ENCODE measurements around the gene SHKBP1. TPM values are rescaled to one million over a fixed set of nuclear protein-coding genes. Genes with fewer than 3 reads are reported as not detected.
A peak's percentile ranks its signal among the peaks of the same experiment; 100 is the strongest.

SHKBP1 gene
- polyA plus RNA-seq, 3 donors, result 234 to 324 (median 284) TPM

- Histone ChIP-seq H3K27ac (ENCODE audit: low read depth in 1 of 2, low read length in 2 of 2) (no peak overlapping the region), H3K4me2 (replicated peaks; ENCODE audit: extremely low read depth, low read length, poor library complexity, severe bottlenecking) (no peak overlapping the region), H3K36me3 (replicated peaks in 1 of 2; ENCODE audit: control insufficient read depth in 1 of 2, insufficient read depth in 2 of 2, low read length in 2 of 2) (no peaks in the 10 kb centered on the region), H3K27me3 (ENCODE audit: control insufficient read depth in 2 of 2, insufficient read depth in 2 of 2, low read length in 2 of 2) (peaks cover 54 to 90% of the 10 kb centered on the region in 2 donors), H4K20me1 (ENCODE audit: insufficient read depth, low read length) (peaks cover 8% of the 10 kb centered on the region), H3K79me2 (ENCODE audit: insufficient read depth, low read length) (no peaks in the 10 kb centered on the region), H3K9me3 (replicated peaks in 1 of 2; ENCODE audit: control insufficient read depth in 1 of 2, insufficient read depth in 1 of 2, low read length in 2 of 2) (peaks cover 0 to 21% of the 10 kb centered on the region in 2 donors), H3K9ac (ENCODE audit: insufficient read depth, low read length, poor library complexity, severe bottlenecking) (no peak overlapping the region), H2AFZ (ENCODE audit: insufficient read depth, low read depth, low read length, poor library complexity, severe bottlenecking) (no peak overlapping the region), H3K4me3 (replicated peaks in 1 of 3; ENCODE audit: low read depth in 2 of 3, low read length in 3 of 3) (no peak overlapping the region), H3K4me1 (ENCODE audit: control insufficient read depth in 1 of 2, insufficient read depth in 2 of 2, low read length in 2 of 2) (peaks cover 49 to 74% of the 10 kb centered on the region in 2 donors)
- no peak for DNase-seq
- Mint-ChIP-seq H3K27me3 (ENCODE audit: low read depth in 3 of 3) (peaks cover 74 to 98% (median 90%) of the 10 kb centered on the region in 3 donors), H3K9me3 (peaks cover 3 to 40% (median 19%) of the 10 kb centered on the region in 7 donors), H3K4me1 (peaks cover 56% of the 10 kb centered on the region), H3K4me3 (peak overlapping the region in 1 of 2 donors; percentile 93), H3K36me3 (peaks cover 17 to 23% of the 10 kb centered on the region in 2 donors), H3K27ac (peak overlapping the region in 1 of 7 donors; percentile 65)
- WGBS (ENCODE audit: insufficient coverage), result 3% methylated on average over 35 of the region's 43 CpGs
- TF ChIP-seq CTCF (IDR thresholded peaks at IDR 0.05), result no peak
- intact Hi-C loops (cut with micrococcal nuclease), result loop anchor here (2.0 to 10.0 kb wide), 5 partner anchors 33 to 295 kb away; no protein-coding TSS in a partner anchor
Measured at GRCh38 chr19:40599902-40600569, 23.4 kb downstream of the SHKBP1 start.

GRCh38 chr19:40600570-40601133 is 24.0 kb downstream of the SHKBP1 start:
- Histone ChIP-seq H3K4me3 (replicated peaks in 1 of 3; ENCODE audit: low read depth in 2 of 3, low read length in 3 of 3) (no peak overlapping the region), H3K79me2 (ENCODE audit: insufficient read depth, low read length) (no peaks in the 10 kb centered on the region), H2AFZ (ENCODE audit: insufficient read depth, low read depth, low read length, poor library complexity, severe bottlenecking) (no peak overlapping the region), H3K9me3 (replicated peaks in 1 of 2; ENCODE audit: control insufficient read depth in 1 of 2, insufficient read depth in 1 of 2, low read length in 2 of 2) (peaks cover 0 to 21% of the 10 kb centered on the region in 2 donors), H3K27ac (ENCODE audit: low read depth in 1 of 2, low read length in 2 of 2) (no peak overlapping the region), H3K4me2 (replicated peaks; ENCODE audit: extremely low read depth, low read length, poor library complexity, severe bottlenecking) (no peak overlapping the region), H3K9ac (ENCODE audit: insufficient read depth, low read length, poor library complexity, severe bottlenecking) (no peak overlapping the region), H3K36me3 (replicated peaks in 1 of 2; ENCODE audit: control insufficient read depth in 1 of 2, insufficient read depth in 2 of 2, low read length in 2 of 2) (no peaks in the 10 kb centered on the region), H3K27me3 (ENCODE audit: control insufficient read depth in 2 of 2, insufficient read depth in 2 of 2, low read length in 2 of 2) (peaks cover 54 to 88% of the 10 kb centered on the region in 2 donors), H3K4me1 (ENCODE audit: control insufficient read depth in 1 of 2, insufficient read depth in 2 of 2, low read length in 2 of 2) (peaks cover 54 to 80% of the 10 kb centered on the region in 2 donors), H4K20me1 (ENCODE audit: insufficient read depth, low read length) (peaks cover 8% of the 10 kb centered on the region)
- 12% methylated on average over 5 of the region's 13 CpGs for WGBS (ENCODE audit: insufficient coverage)
- intact Hi-C loops (cut with micrococcal nuclease), result loop anchor here (5.0 to 10.0 kb wide), 3 partner anchors 33 to 296 kb away; no protein-coding TSS in a partner anchor
- no peak for DNase-seq
- peaks cover 3 to 41% (median 19%) of the 10 kb centered on the region in 7 donors for H3K9me3 Mint-ChIP-seq
- peaks cover 17 to 23% of the 10 kb centered on the region in 2 donors for H3K36me3 Mint-ChIP-seq
- peaks cover 76 to 97% (median 91%) of the 10 kb centered on the region in 3 donors for H3K27me3 Mint-ChIP-seq (ENCODE audit: low read depth in 3 of 3)
- H3K4me1 Mint-ChIP-seq, result peaks cover 60% of the 10 kb centered on the region
- H3K27ac Mint-ChIP-seq, result peak overlapping the region in 2 of 7 donors; percentile 18 to 77
- no peak for TF ChIP-seq CTCF (IDR thresholded peaks at IDR 0.05)
- peak overlapping the region in 1 of 2 donors; percentile 77 for H3K4me3 Mint-ChIP-seq
